Measurements from ENCODE around the gene TMEM45A.

TMEM45A gene

DNA sequence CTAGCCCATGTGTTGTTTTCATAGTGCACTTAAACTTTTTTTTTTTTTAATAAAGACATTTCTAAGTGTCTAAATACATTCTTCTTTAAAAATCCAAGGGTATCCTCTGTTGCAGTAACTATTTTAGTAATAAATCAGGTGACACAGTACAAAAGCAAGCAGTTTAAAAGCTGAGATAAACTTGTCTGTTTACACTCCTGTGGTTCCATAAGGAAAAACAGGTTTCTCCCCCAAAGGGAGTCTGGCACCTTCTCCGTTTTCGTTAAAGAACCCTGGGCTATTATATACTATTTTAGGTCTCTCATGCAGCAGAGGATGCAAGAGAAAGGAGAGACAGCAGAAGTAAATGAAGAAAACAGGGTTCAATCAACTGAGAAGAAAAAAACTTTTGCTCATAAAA lies 43.2 kb upstream of the TMEM45A start:
- Histone ChIP-seq H3K9ac (ENCODE audit: low read length) (no peak overlapping the region), H4K20me1 (ENCODE audit: low read depth, low read length) (no peaks in the 10 kb centered on the region), H3F3A (ENCODE audit: insufficient read depth) (no peaks in the 10 kb centered on the region), H3K9me2 (replicated peaks; ENCODE audit: insufficient read depth, low read length) (no peaks in the 10 kb centered on the region), H2AFZ (ENCODE audit: low read depth, low read length, severe bottlenecking) (no peak overlapping the region), H3K9me3 (ENCODE audit: insufficient read depth, low read length) (no peaks in the 10 kb centered on the region), H3K79me2 (ENCODE audit: insufficient read depth, low read length) (no peaks in the 10 kb centered on the region), H3K4me2 (ENCODE audit: low read depth, low read length, poor library complexity, severe bottlenecking) (no peak overlapping the region), H3K27ac (ENCODE audit: low read depth, low read length) (no peak overlapping the region), H3K27me3 (ENCODE audit: low read length) (no peaks in the 10 kb centered on the region), H3K4me3 (ENCODE audit: insufficient read depth, low read length, poor library complexity, severe bottlenecking) (no peak overlapping the region), H3K36me3 (ENCODE audit: low read length) (no peaks in the 10 kb centered on the region)
- TF ChIP-seq, protein P1, sequence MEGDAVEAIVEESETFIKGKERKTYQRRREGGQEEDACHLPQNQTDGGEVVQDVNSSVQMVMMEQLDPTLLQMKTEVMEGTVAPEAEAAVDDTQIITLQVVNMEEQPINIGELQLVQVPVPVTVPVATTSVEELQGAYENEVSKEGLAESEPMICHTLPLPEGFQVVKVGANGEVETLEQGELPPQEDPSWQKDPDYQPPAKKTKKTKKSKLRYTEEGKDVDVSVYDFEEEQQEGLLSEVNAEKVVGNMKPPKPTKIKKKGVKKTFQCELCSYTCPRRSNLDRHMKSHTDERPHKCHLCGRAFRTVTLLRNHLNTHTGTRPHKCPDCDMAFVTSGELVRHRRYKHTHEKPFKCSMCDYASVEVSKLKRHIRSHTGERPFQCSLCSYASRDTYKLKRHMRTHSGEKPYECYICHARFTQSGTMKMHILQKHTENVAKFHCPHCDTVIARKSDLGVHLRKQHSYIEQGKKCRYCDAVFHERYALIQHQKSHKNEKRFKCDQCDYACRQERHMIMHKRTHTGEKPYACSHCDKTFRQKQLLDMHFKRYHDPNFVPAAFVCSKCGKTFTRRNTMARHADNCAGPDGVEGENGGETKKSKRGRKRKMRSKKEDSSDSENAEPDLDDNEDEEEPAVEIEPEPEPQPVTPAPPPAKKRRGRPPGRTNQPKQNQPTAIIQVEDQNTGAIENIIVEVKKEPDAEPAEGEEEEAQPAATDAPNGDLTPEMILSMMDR (IDR thresholded peaks at IDR 0.05; ENCODE audit: insufficient read depth, low read length, poor library complexity, severe bottlenecking): no peak
- TF ChIP-seq EZH2phosphoT487 (conservative IDR thresholded peaks at IDR 0.05; ENCODE audit: low read length): no peak

- Histone ChIP-seq H3K27ac (ENCODE audit: low read depth, low read length) (no peak overlapping the region), H3K9ac (ENCODE audit: low read length) (no peak overlapping the region), H4K20me1 (ENCODE audit: low read depth, low read length) (no peaks in the 10 kb centered on the region), H3K4me2 (ENCODE audit: low read depth, low read length, poor library complexity, severe bottlenecking) (no peak overlapping the region), H3K4me3 (ENCODE audit: insufficient read depth, low read length, poor library complexity, severe bottlenecking) (no peak overlapping the region), H3K9me3 (ENCODE audit: insufficient read depth, low read length) (no peaks in the 10 kb centered on the region), H3K9me2 (replicated peaks; ENCODE audit: insufficient read depth, low read length) (no peaks in the 10 kb centered on the region), H3K36me3 (ENCODE audit: low read length) (no peaks in the 10 kb centered on the region), H2AFZ (ENCODE audit: low read depth, low read length, severe bottlenecking) (no peak overlapping the region), H3F3A (ENCODE audit: insufficient read depth) (no peaks in the 10 kb centered on the region), H3K79me2 (ENCODE audit: insufficient read depth, low read length) (no peaks in the 10 kb centered on the region), H3K27me3 (ENCODE audit: low read length) (no peaks in the 10 kb centered on the region)
- TF ChIP-seq, protein P1 (IDR thresholded peaks at IDR 0.05; ENCODE audit: insufficient read depth, low read length, poor library complexity, severe bottlenecking): no peak
- no peak for TF ChIP-seq EZH2phosphoT487 (conservative IDR thresholded peaks at IDR 0.05; ENCODE audit: low read length)
Observed at GRCh38 chr3:100454677-100455076, 37.7 kb upstream of the TMEM45A start.

- Histone ChIP-seq H3K9ac (ENCODE audit: low read length) (no peak overlapping the region), H2AFZ (ENCODE audit: low read depth, low read length, severe bottlenecking) (no peak overlapping the region)
Observed at GRCh38 chr3:100455841-100456550, 36.4 kb upstream of the TMEM45A start.

More at GRCh38 chr3:100455841-100456550, 36.4 kb upstream of the TMEM45A start:
- H3K79me2 ChIP-seq (ENCODE audit: insufficient read depth, low read length): no peaks in the 10 kb centered on the region
- H4K20me1 ChIP-seq (ENCODE audit: low read depth, low read length): no peaks in the 10 kb centered on the region
- H3K36me3 ChIP-seq (ENCODE audit: low read length): no peaks in the 10 kb centered on the region
- no peak overlapping the region for H3K4me2 ChIP-seq (ENCODE audit: low read depth, low read length, poor library complexity, severe bottlenecking)
- no peaks in the 10 kb centered on the region for H3F3A ChIP-seq (ENCODE audit: insufficient read depth)
- no peak overlapping the region for H3K27ac ChIP-seq (ENCODE audit: low read depth, low read length)
- no peaks in the 10 kb centered on the region for H3K27me3 ChIP-seq (ENCODE audit: low read length)
- no peaks in the 10 kb centered on the region for H3K9me3 ChIP-seq (ENCODE audit: insufficient read depth, low read length)
- H3K9me2 ChIP-seq (replicated peaks; ENCODE audit: insufficient read depth, low read length): no peaks in the 10 kb centered on the region
- no peak overlapping the region for H3K4me3 ChIP-seq (ENCODE audit: insufficient read depth, low read length, poor library complexity, severe bottlenecking)
- TF ChIP-seq, protein P1 (IDR thresholded peaks at IDR 0.05; ENCODE audit: insufficient read depth, low read length, poor library complexity, severe bottlenecking): no peak

Data from SU-DHL-6 (cell line).